NT2/D1 (cell line): ENCODE measurements around the gene FEZ2.

Experiments used
- SUZ12 ChIP-seq: IDR thresholded peaks from 2 replicates; pipeline ENCODE4 v1.6.1; 2011; ENCODE audit not compliant: insufficient read length, insufficient read depth; ENCODE audit errors: extremely low read depth
- ZNF274 ChIP-seq: IDR thresholded peaks from 2 replicates; pipeline ENCODE4 v1.6.1; 2011; ENCODE audit warnings: mild to moderate bottlenecking, low read depth, low read length

DNA sequence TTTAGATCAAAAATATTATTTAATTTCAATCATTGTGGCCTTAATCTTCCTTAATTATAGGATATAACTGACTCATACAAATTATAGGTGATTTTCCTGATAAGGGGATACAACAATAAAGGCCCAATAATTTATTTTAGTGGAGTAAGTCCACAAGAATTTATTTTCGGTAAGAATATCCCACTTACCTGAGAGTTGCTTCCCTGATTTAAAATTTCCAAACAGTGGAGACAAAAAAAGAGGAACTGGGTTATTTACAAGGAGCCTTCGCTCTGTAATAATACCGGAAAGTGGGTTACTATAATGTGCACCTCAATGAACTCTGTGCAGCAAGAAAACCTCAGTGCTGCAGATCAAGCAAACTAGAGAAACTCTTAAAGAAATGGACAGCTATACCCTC lies 42.2 kb downstream of the FEZ2 start:
- TF ChIP-seq ZNF274 = no peak
- no peak for TF ChIP-seq SUZ12
